GM21529 (cell line): ENCODE measurements around the gene TBC1D20.
"Not testable (repeated sequence)": the region's sequence is repeated elsewhere in the genome, so short reads cannot be mapped to it uniquely, and the experiment has no call there.

Source experiments
- ATAC-seq: cut with Tn5 transposase; IDR thresholded peaks from one replicate; pipeline ENCODE4 v1.9.1; 2021; ENCODE audit not compliant: unreplicated experiment

Gene TBC1D20

GRCh38 chr20:476561-477249 is 14.4 kb upstream of the TBC1D20 start:
- not testable (repeated sequence) for ATAC-seq

GRCh38 chr20:475463-476357 is 13.4 kb upstream of the TBC1D20 start:
- no peak for ATAC-seq

- no peak for ATAC-seq
These were observed 12.2 kb upstream of the TBC1D20 start for GRCh38 chr20:474581-474980.

GRCh38 chr20:472889-473292 is 10.6 kb upstream of the TBC1D20 start:
- no peak for ATAC-seq

GRCh38 chr20:472137-472846 is 10.0 kb upstream of the TBC1D20 start:
- no peak for ATAC-seq

- no peak for ATAC-seq
These were observed 7.6 kb upstream of the TBC1D20 start for GRCh38 chr20:469746-470490.

GRCh38 chr20:467755-468154 is 5.4 kb upstream of the TBC1D20 start:
- no peak for ATAC-seq

GRCh38 chr20:461254-462198 is 807 bp downstream of the TBC1D20 start:
- ATAC-seq: peak; percentile 38

- ATAC-seq: no peak
These were observed 1.6 kb downstream of the TBC1D20 start for GRCh38 chr20:460707-461106.

GRCh38 chr20:460180-460579 is 2.2 kb downstream of the TBC1D20 start:
- no peak for ATAC-seq

GRCh38 chr20:458776-459175 is 3.6 kb downstream of the TBC1D20 start:
- ATAC-seq: no peak

GRCh38 chr20:454951-455350 is 7.4 kb downstream of the TBC1D20 start:
- no peak for ATAC-seq

- not testable (repeated sequence) for ATAC-seq
These were observed 10.3 kb downstream of the TBC1D20 start for GRCh38 chr20:452021-452420.

GRCh38 chr20:445514-446336 is 16.6 kb downstream of the TBC1D20 start:
- no peak for ATAC-seq

GRCh38 chr20:444862-445426 is 17.4 kb downstream of the TBC1D20 start:
- ATAC-seq: no peak

- no peak for ATAC-seq
These were observed 18.2 kb downstream of the TBC1D20 start for GRCh38 chr20:444117-444516.

- ATAC-seq: no peak
These were observed 19.0 kb downstream of the TBC1D20 start for GRCh38 chr20:443223-443775.

- no peak for ATAC-seq
These were observed 21.7 kb downstream of the TBC1D20 start for GRCh38 chr20:440636-441035.
